Parathyroid adenoma (tissue), 2 donors: ENCODE measurements around the gene MRPL19.

Experiments used
- H2AFZ ChIP-seq: fragments of 300-600 bp; sonication (generic); one replicate; pipeline ENCODE4 v1.7.0; 2017; ENCODE audit warnings: antibody characterized with exemption, mild to moderate bottlenecking
- H3K27ac ChIP-seq: fragments of 300-600 bp; sonication (generic); one replicate; pipeline ENCODE4 v1.7.0; 2017
- H3K27me3 ChIP-seq: fragments of 300-600 bp; sonication (generic); one replicate; pipeline ENCODE4 v1.7.0; 2017; ENCODE audit warnings: low read length; ENCODE audit not compliant: control insufficient read depth, insufficient read depth
- H3K36me3 ChIP-seq: fragments of 300-600 bp; sonication (generic); one replicate; pipeline ENCODE4 v1.7.0; 2017; ENCODE audit warnings: low read length; ENCODE audit not compliant: control insufficient read depth, insufficient read depth
- H3K4me1 ChIP-seq: fragments of 300-600 bp; sonication (generic); one replicate; pipeline ENCODE4 v1.7.0; 2017; ENCODE audit warnings: control low read depth
- H3K4me2 ChIP-seq: fragments of 300-600 bp; sonication (generic); one replicate; pipeline ENCODE4 v1.7.0; 2017; ENCODE audit warnings: low read length
- H3K4me3 ChIP-seq: fragments of 300-600 bp; sonication (generic); one replicate; pipeline ENCODE4 v1.7.0; 2017; ENCODE audit warnings: low read depth, low read length
- H3K79me2 ChIP-seq: fragments of 300-600 bp; sonication (generic); one replicate; pipeline ENCODE4 v1.7.0; 2017; ENCODE audit warnings: control low read depth
- H3K9ac ChIP-seq: fragments of 300-600 bp; sonication (generic); one replicate; pipeline ENCODE4 v1.7.0; 2017; ENCODE audit warnings: mild to moderate bottlenecking
- H3K9me3 ChIP-seq: fragments of 300-600 bp; sonication (generic); one replicate; pipeline ENCODE4 v1.7.0; 2017; ENCODE audit warnings: low read length; ENCODE audit not compliant: control insufficient read depth
- TF ChIP-seq, protein P1 (sequence below): fragments of 300-600 bp; sonication (generic); IDR thresholded peaks from one replicate; pipeline ENCODE4 v1.7.0; 2017; ENCODE audit warnings: antibody characterized with exemption, mild to moderate bottlenecking
- donor health status: primary hyperparathyroidism.

Gene MRPL19

DNA sequence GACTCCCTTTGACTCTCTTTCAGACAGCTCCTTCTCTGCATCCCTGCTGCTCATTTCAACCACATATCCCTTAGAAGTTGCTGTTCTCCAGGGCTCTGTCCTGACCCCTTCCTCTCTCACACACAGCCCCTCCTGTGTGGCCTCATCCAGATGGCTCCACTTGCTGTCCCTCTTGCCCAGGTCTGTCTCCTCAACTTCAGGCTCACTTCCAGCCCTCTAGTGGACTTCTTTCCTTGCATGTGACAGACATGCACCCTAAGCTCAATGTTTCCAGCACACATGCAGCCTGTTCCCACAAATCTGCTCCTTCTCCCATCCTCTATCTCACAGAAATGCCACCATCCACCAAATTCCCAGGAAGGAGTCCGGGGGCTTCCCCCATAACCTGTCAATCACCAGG is 9.0 kb upstream of the MRPL19 start:
- no peak overlapping the region for H3K9ac ChIP-seq
- no peak overlapping the region for H3K4me2 ChIP-seq
- peaks cover 4% of the 10 kb centered on the region for H3K4me1 ChIP-seq
- H3K4me3 ChIP-seq, result no peak overlapping the region
- H3K9me3 ChIP-seq, result no peaks in the 10 kb centered on the region
- no peaks in the 10 kb centered on the region for H3K27me3 ChIP-seq
- no peak overlapping the region for H2AFZ ChIP-seq
- TF ChIP-seq, protein P1, sequence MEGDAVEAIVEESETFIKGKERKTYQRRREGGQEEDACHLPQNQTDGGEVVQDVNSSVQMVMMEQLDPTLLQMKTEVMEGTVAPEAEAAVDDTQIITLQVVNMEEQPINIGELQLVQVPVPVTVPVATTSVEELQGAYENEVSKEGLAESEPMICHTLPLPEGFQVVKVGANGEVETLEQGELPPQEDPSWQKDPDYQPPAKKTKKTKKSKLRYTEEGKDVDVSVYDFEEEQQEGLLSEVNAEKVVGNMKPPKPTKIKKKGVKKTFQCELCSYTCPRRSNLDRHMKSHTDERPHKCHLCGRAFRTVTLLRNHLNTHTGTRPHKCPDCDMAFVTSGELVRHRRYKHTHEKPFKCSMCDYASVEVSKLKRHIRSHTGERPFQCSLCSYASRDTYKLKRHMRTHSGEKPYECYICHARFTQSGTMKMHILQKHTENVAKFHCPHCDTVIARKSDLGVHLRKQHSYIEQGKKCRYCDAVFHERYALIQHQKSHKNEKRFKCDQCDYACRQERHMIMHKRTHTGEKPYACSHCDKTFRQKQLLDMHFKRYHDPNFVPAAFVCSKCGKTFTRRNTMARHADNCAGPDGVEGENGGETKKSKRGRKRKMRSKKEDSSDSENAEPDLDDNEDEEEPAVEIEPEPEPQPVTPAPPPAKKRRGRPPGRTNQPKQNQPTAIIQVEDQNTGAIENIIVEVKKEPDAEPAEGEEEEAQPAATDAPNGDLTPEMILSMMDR, result no peak
- no peaks in the 10 kb centered on the region for H3K36me3 ChIP-seq
- no peaks in the 10 kb centered on the region for H3K79me2 ChIP-seq
- no peak overlapping the region for H3K27ac ChIP-seq

DNA sequence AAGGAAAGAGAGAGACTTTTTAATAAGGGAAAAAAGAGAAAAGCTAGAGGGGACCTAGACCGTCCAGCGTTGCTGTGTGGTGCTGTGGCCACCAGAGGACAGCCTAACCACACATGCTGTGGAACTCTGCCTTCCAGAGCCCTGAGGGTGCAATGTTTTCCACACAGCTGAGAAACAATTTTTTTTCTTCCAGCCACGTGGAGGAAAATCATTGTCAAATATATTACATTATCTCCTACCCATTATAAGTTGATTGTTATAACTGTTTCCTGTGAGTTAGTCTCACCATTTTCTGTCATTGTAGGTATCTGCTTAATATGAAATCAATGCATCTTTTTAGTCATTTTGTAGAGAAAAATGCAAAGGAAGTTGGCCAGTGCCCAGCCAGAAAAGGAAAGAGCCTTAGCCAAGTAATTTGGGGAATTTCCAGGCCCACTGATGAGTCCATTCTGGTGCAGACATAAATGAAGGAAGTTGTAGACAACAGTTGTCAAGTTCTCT is 5.9 kb upstream of the MRPL19 start:
- TF ChIP-seq, protein P1, result peak; percentile 99
- no peak overlapping the region for H3K27ac ChIP-seq
- peaks cover 4% of the 10 kb centered on the region for H3K4me1 ChIP-seq
- H3K36me3 ChIP-seq, result no peaks in the 10 kb centered on the region
- peak overlapping the region; percentile 36 for H2AFZ ChIP-seq
- H3K4me2 ChIP-seq, result no peak overlapping the region
- no peak overlapping the region for H3K9ac ChIP-seq
- H3K9me3 ChIP-seq, result no peaks in the 10 kb centered on the region
- H3K27me3 ChIP-seq, result no peaks in the 10 kb centered on the region
- no peaks in the 10 kb centered on the region for H3K79me2 ChIP-seq
- H3K4me3 ChIP-seq, result no peak overlapping the region

DNA sequence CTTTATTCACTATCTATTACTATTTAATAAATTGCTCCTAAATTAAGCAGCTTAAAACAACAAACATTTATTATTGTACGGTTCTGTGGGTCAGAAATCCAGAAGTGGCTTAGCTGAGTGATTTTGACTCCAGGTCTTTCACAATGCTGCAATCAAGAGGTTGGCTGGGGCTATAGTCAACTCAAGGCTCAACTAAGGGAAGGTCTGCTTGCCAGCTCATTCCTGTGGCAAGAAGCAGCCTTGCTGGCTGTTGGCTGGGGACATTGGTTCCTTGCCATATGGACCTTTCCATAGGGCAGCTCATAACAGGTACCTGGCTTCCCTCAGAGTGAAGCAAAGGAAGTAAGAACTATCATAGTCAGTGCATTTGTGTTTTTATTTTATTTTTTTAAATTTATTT is 5.0 kb upstream of the MRPL19 start:
- no peaks in the 10 kb centered on the region for H3K27me3 ChIP-seq
- H2AFZ ChIP-seq, result no peak overlapping the region
- no peak overlapping the region for H3K27ac ChIP-seq
- H3K4me1 ChIP-seq, result peaks cover 4% of the 10 kb centered on the region
- H3K9me3 ChIP-seq, result no peaks in the 10 kb centered on the region
- H3K79me2 ChIP-seq, result peaks cover 7% of the 10 kb centered on the region
- no peaks in the 10 kb centered on the region for H3K36me3 ChIP-seq
- H3K9ac ChIP-seq, result no peak overlapping the region
- no peak overlapping the region for H3K4me2 ChIP-seq
- TF ChIP-seq, protein P1, result no peak
- no peak overlapping the region for H3K4me3 ChIP-seq

DNA sequence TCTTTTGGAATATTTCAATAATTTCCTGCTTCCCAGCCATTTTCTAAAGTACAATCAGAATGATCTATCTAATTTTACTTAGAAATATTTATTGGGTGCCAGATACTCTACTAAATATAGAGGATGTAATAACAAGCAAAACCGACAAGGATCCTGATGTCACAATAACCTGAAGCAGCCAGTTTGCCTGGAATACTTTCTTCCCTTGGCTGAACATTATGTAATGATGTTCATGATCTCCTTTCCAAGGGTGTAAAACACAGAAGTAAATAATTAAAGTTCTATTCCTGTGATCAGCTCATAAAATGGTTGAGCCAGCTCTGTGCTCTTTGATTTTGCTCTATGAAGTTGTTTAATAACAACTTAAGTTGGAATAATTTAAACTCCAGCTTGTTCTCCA is 2.6 kb upstream of the MRPL19 start:
- H3K4me2 ChIP-seq, result no peak overlapping the region
- H3K9me3 ChIP-seq, result no peaks in the 10 kb centered on the region
- H3K9ac ChIP-seq, result no peak overlapping the region
- H3K4me3 ChIP-seq, result no peak overlapping the region
- TF ChIP-seq, protein P1, result no peak
- H3K79me2 ChIP-seq, result peaks cover 15% of the 10 kb centered on the region
- no peak overlapping the region for H3K27ac ChIP-seq
- peaks cover 4% of the 10 kb centered on the region for H3K4me1 ChIP-seq
- H2AFZ ChIP-seq, result no peak overlapping the region
- H3K27me3 ChIP-seq, result no peaks in the 10 kb centered on the region
- H3K36me3 ChIP-seq, result no peaks in the 10 kb centered on the region

DNA sequence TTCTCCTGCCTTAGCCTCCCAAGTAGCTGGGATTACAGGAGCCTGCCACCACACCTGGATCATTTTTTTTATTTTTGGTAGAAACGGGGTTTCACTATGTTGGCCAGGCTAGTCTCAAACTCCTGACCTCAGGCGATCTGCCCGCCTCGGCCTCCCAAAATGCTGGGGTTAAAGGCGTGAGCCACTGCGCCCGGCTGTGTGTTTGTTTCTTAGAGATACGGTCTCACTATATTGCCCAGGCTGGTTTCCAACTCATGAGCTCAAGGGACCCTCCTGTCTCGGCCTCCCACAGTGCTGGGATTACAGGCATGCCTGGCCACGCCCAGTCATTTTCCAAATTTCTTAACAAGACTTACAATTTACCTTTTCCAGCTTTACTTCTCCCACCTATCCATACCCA is 940 bp upstream of the MRPL19 start:
- Histone ChIP-seq H3K27me3 (no peaks in the 10 kb centered on the region), H2AFZ (peak overlapping the region; percentile 81), H3K27ac (no peak overlapping the region), H3K36me3 (no peaks in the 10 kb centered on the region), H3K4me3 (no peak overlapping the region), H3K4me1 (peaks cover 4% of the 10 kb centered on the region), H3K9me3 (no peaks in the 10 kb centered on the region), H3K79me2 (peaks cover 15% of the 10 kb centered on the region), H3K4me2 (no peak overlapping the region), H3K9ac (no peak overlapping the region)
- TF ChIP-seq, protein P1, result no peak
